A204.1 (cell line): ENCODE measurements around the gene OR5A2.
"Not testable (repeated sequence)": the region's sequence is repeated elsewhere in the genome, so short reads cannot be mapped to it uniquely, and the experiment has no call there.

Experiments used
- FAIRE-seq: peaks from 2 replicates; lab custom pipeline; 2012; peaks lifted over from hg19 to GRCh38; lab: Jason Lieb, UNC

Gene OR5A2

DNA sequence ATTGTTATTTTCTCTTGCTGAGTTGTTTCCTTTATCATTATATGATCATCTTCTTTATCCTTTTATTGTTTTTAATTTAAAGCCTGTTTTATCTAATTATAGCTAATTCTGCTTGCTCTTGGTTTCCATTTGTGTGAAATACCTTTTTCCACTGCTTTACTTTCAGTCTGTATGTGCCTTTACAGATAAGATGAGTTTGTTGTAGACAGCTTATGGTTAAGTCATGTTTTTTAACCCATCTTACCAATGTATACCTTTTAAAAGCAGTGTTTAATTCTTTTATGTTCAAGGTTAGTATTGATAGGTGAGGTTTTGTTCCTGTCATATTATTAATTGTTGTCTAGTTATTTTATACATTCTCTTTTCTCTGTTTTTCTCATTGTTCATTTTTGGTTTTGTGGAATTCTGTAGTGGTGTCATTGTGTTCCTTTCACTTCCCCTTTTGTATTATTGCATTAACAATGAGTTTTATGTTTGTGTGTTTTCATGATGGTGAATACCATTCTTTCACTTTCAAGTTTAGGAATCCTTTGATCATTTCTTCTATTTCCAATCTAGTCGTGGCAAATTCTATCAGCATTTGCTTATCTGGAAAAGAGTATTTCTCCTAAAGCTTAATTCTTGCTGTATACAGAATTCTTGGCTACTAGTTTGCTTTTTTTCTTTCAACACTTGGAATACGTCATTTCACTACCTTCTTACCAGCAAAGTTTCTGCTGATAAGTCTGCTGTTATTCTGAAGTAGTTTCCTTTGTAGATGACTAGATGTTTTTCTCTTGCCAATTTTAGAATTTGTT, 45.8 kb downstream of the OR5A2 start:
- no peak for FAIRE-seq

DNA sequence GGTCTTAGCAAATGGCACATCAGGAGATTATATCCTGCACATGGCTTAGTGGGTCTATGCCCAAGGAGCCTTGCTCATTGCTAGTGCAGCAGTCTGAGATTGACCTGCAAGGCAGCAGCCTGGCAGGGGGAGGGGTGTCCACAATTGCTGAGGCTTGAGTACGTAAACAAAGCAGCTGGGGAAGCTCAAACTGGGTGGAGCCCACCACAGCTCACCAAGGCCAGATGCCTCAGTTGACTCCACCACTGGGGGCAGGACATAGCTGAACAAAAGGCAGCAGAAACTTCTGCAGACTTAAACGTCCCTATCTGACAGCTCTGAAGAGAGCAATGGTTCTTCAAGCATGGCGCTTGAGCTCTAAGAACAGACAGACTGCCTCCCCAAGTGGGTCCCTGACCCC, 53.9 kb downstream of the OR5A2 start:
- FAIRE-seq, result not testable (repeated sequence)

DNA sequence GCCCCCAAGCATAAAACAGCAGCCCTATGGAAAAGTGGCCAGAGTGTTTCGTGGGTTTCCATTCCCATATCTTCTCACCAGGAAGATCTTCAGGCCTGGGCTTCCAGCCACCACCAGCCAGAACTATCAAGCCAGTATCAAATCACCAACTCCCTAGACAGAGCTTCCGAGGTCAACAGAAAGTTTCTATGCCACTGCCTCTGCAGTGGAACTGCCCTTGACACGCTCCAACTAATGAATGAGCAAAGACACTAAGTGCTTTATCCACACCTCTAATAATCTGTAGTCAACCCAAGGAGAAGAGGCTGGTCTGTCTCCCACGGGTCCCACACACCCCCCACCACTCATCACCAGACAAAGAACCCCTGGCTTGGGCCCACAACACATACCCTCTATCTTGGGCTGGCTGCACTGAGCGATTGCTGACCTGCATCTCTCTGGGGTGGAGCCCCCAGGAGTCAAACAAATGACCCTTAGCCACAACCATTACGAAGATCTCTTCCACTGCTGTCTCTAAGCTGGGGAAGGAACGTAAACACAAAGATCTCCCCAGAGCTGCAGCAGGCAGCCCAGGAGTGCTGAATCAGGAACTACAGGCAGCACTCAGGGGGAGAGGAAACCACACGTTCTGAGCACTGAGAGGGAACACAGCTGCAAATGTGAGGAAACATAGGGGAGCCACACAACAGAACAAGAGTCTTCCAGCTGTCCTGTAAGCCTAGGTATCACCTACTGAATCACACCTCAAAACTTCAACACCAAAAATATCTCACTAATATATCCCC, 57.8 kb downstream of the OR5A2 start:
- no peak for FAIRE-seq
